Panc1 (cell line): Measurements from ENCODE around the gene PABPN1L. TPM values are rescaled to one million over a fixed set of nuclear protein-coding genes. Genes with fewer than 3 reads are reported as not detected.

Source experiments
- ATAC-seq: fragments of 200-7000 bp; cut with Tn5 transposase; 2 replicates; pipeline ENCODE4 v1.9.1; 2020; ENCODE audit warnings: mild to moderate bottlenecking, moderate library complexity
- BruUV-seq: library from RNA; stranded (reverse); fragments of 400-500 nt; replicated peaks from 2 replicates; lab custom pipeline; 2021; lab: Mats Ljungman, UMichigan
- CTCF ChIA-PET: fragments of 300-600 bp; sonication (Branson Sonifier 250); formaldehyde crosslinking; loops from one replicate; lab custom pipeline; 2022; ENCODE audit warnings: antibody characterized with exemption; lab: Charles Lee
- POLR2A ChIA-PET: fragments of 300-600 bp; sonication (Branson Sonifier 250); formaldehyde crosslinking; loops from one replicate; lab custom pipeline; 2022; ENCODE audit warnings: antibody characterized with exemption; lab: Charles Lee
- DNase-seq: peaks from one replicate; pipeline ENCODE4 v3.0.0-alpha.2; 2010; ENCODE audit warnings: low read depth, low spot score
- H3K27ac ChIP-seq: 2 replicates; pipeline ENCODE4 v1.5.1; 2011; ENCODE audit warnings: mild to moderate bottlenecking, low read length, inconsistent platforms
- H3K27me3 ChIP-seq: fragments of 200-500 bp; sonication (Bioruptor generic); 2 replicates; pipeline ENCODE4 v1.6.0; 2014; ENCODE audit warnings: low read length, inconsistent platforms; ENCODE audit not compliant: control insufficient read depth, insufficient read depth
- H3K36me3 ChIP-seq: fragments of 200-500 bp; sonication (Bioruptor generic); 2 replicates; pipeline ENCODE4 v1.5.1; 2014; ENCODE audit warnings: inconsistent platforms, mild to moderate bottlenecking, low read length, moderate library complexity; ENCODE audit not compliant: control insufficient read depth, insufficient read depth
- H3K4me1 ChIP-seq: 2 replicates; pipeline ENCODE4 v1.5.1; 2011; ENCODE audit warnings: inconsistent platforms, mild to moderate bottlenecking, low read length, moderate library complexity; ENCODE audit not compliant: control insufficient read depth, insufficient read depth
- H3K4me3 ChIP-seq, 2 experiments: 2 replicates each; pipeline ENCODE4 v1.5.1; 2011 to 2012; ENCODE audit warnings: low read depth in 2 of 2, low read length in 2 of 2, mild to moderate bottlenecking in 2 of 2, inconsistent platforms in 1 of 2, moderate library complexity in 1 of 2
- H3K9me3 ChIP-seq: fragments of 200-500 bp; sonication (Bioruptor generic); 2 replicates; pipeline ENCODE4 v1.5.1; 2014; ENCODE audit warnings: low read depth, mild to moderate bottlenecking, inconsistent platforms, low read length, moderate library complexity; ENCODE audit not compliant: control insufficient read depth, insufficient read depth
- CTCF ChIP-seq: fragments of 450-650 bp; IDR thresholded peaks from 2 replicates; pipeline ENCODE4 v1.5.1; 2017; ENCODE audit warnings: mild to moderate bottlenecking
- POLR2AphosphoS5 ChIP-seq: IDR thresholded peaks from 2 replicates; pipeline ENCODE4 v1.6.1; 2012; ENCODE audit warnings: mild to moderate bottlenecking, low read depth, low read length, moderate library complexity
- SIN3A ChIP-seq: IDR thresholded peaks from 2 replicates; pipeline ENCODE4 v1.6.1; 2012; ENCODE audit warnings: low read depth, mild to moderate bottlenecking, low read length, moderate library complexity, borderline replicate concordance; ENCODE audit not compliant: insufficient read depth
- TCF7L2 ChIP-seq: IDR thresholded peaks from 2 replicates; pipeline ENCODE4 v1.6.1; 2011; ENCODE audit warnings: mild to moderate bottlenecking, low read depth, low read length, inconsistent platforms
- in situ Hi-C: cut with HindIII; loops from 2 replicates; pipeline ENCODE4 v1.10.0; 2016; ENCODE audit warnings: low sequenced_read_pairs, low pct_unique_long_range_greater_than_20kb
- intact Hi-C: fragments of 100-400 bp; cut with micrococcal nuclease; formaldehyde crosslinking; loops from one replicate; pipeline ENCODE4 v1.10.0; 2022; ENCODE audit not compliant: unreplicated experiment
- total RNA-seq: library from RNA; stranded (reverse); gene quantifications from one replicate; pipeline ENCODE4 v1.2.1, GENCODE V29; 2021; ENCODE audit not compliant: unreplicated experiment
- TF ChIP-seq, protein P1 (sequence below), 2 experiments: IDR thresholded peaks; 2 replicates each; pipeline ENCODE4 v1.6.1; 2011 to 2012; ENCODE audit warnings: low read depth in 2 of 2, control low read depth in 1 of 2, low read length in 1 of 2, mild to moderate bottlenecking in 1 of 2, moderate library complexity in 1 of 2; ENCODE audit not compliant: insufficient read depth in 1 of 2

The PABPN1L gene
- total RNA-seq, 1 experiment from 2014 or later, result not detected

DNA sequence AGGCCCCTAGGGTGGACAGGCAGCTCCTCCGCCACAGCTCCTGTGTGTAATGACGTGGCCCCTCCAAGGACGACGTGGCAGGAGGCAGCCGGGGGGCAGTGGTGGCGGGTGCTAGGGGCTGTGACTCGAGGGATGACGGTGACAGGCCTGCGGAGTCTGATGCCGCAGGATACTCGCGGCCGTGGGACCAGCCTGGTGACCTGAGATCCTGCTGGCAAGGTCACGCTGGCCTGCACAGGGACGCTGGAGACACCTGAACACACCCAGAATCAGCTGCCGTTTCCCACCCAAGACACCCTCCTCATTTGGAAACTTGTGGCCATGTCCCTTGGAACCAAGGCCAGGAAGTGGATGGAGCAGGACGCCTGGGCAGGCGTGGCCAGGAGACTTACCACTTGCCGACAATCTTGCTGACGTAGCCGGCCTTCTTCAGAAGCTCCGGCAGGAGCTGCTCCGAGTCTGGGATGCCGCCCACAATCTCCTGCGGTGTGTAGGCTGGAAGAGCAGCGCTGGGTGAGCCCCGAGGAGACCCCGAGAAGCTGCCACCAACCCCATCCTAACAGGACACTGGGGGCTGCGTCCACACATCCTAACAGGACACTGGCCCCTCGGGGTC is 25.8 kb downstream of the PABPN1L start:
- ChIA-PET POLR2A (no interaction called here), CTCF (interaction anchor here (0.6 kb wide), 1 partner anchor 39 kb away, joined by 3 read pairs; no protein-coding TSS in a partner anchor)
- intact Hi-C loops (no loop called here), in situ Hi-C loops (no loop called here)
- no peak for ATAC-seq
- no peak for DNase-seq
- no peak for TF ChIP-seq POLR2AphosphoS5
- TF ChIP-seq, protein P1, sequence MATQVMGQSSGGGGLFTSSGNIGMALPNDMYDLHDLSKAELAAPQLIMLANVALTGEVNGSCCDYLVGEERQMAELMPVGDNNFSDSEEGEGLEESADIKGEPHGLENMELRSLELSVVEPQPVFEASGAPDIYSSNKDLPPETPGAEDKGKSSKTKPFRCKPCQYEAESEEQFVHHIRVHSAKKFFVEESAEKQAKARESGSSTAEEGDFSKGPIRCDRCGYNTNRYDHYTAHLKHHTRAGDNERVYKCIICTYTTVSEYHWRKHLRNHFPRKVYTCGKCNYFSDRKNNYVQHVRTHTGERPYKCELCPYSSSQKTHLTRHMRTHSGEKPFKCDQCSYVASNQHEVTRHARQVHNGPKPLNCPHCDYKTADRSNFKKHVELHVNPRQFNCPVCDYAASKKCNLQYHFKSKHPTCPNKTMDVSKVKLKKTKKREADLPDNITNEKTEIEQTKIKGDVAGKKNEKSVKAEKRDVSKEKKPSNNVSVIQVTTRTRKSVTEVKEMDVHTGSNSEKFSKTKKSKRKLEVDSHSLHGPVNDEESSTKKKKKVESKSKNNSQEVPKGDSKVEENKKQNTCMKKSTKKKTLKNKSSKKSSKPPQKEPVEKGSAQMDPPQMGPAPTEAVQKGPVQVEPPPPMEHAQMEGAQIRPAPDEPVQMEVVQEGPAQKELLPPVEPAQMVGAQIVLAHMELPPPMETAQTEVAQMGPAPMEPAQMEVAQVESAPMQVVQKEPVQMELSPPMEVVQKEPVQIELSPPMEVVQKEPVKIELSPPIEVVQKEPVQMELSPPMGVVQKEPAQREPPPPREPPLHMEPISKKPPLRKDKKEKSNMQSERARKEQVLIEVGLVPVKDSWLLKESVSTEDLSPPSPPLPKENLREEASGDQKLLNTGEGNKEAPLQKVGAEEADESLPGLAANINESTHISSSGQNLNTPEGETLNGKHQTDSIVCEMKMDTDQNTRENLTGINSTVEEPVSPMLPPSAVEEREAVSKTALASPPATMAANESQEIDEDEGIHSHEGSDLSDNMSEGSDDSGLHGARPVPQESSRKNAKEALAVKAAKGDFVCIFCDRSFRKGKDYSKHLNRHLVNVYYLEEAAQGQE (IDR thresholded peaks at IDR 0.05; ENCODE audit: insufficient read depth in 1 of 2, low read depth in 2 of 2, low read length in 1 of 2), result no peak
- TF ChIP-seq TCF7L2, result no peak
- TF ChIP-seq CTCF, result no peak
- no peak for TF ChIP-seq SIN3A
- no peaks in the 10 kb centered on the region for H3K27me3 ChIP-seq
- H3K27ac ChIP-seq, result no peak overlapping the region
- no peaks in the 10 kb centered on the region for H3K4me1 ChIP-seq
- H3K36me3 ChIP-seq, result peaks cover 2% of the 10 kb centered on the region; the same call in 1 of the 2 replicates
- no TSS peak for BruUV-seq
- no peak overlapping the region for H3K4me3 ChIP-seq
- no peaks in the 10 kb centered on the region for H3K9me3 ChIP-seq

GRCh38 chr16:88839745-88840599 is 26.5 kb downstream of the PABPN1L start:
- TF ChIP-seq CTCF (no peak), POLR2AphosphoS5 (no peak), SIN3A (no peak), TCF7L2 (no peak)
- TF ChIP-seq, protein P1 (IDR thresholded peaks at IDR 0.05; ENCODE audit: insufficient read depth in 1 of 2, low read depth in 2 of 2, low read length in 1 of 2), result no peak
- CTCF ChIA-PET, result interaction anchor here (0.6 kb wide), 1 partner anchor 40 kb away, joined by 3 read pairs; no protein-coding TSS in a partner anchor
- no TSS peak for BruUV-seq

More at GRCh38 chr16:88839745-88840599, 26.5 kb downstream of the PABPN1L start:
- H3K36me3 ChIP-seq, result peaks cover 2% of the 10 kb centered on the region; the same call in 1 of the 2 replicates
- H3K27ac ChIP-seq, result no peak overlapping the region
- intact Hi-C loops, result no loop called here
- no peak for DNase-seq
- H3K4me3 ChIP-seq, result no peak overlapping the region
- ATAC-seq, result no peak
- no peaks in the 10 kb centered on the region for H3K4me1 ChIP-seq
- H3K9me3 ChIP-seq, result no peaks in the 10 kb centered on the region
- no peaks in the 10 kb centered on the region for H3K27me3 ChIP-seq
- POLR2A ChIA-PET, result no interaction called here
- in situ Hi-C loops, result no loop called here
